Effector memory CD4-positive, alpha-beta T cell (primary cell): ENCODE measurements around the gene MRPL53.

Experiments
- DNase-seq, 3 donors: peaks; one replicate each; pipeline ENCODE4 v3.0.0-alpha.2; 2020
- H3K27ac ChIP-seq: 2 replicates; pipeline ENCODE4 v1.7.0; 2013; ENCODE audit warnings: mild to moderate bottlenecking, low read length, moderate library complexity; ENCODE audit not compliant: insufficient read depth, poor library complexity, severe bottlenecking
- H3K27me3 ChIP-seq: replicated peaks from 2 replicates; pipeline ENCODE4 v1.7.0; 2013; ENCODE audit warnings: mild to moderate bottlenecking, low read length; ENCODE audit not compliant: insufficient read depth, control insufficient read depth, poor library complexity, severe bottlenecking
- H3K36me3 ChIP-seq: 2 replicates; pipeline ENCODE4 v1.7.0; 2013; ENCODE audit warnings: mild to moderate bottlenecking, low read length, moderate library complexity; ENCODE audit not compliant: control insufficient read depth, insufficient read depth
- H3K4me1 ChIP-seq: 2 replicates; pipeline ENCODE4 v1.7.0; 2013; ENCODE audit warnings: low read length, mild to moderate bottlenecking; ENCODE audit not compliant: control insufficient read depth, insufficient read depth, poor library complexity, severe bottlenecking
- H3K4me3 ChIP-seq: 2 replicates; pipeline ENCODE4 v1.7.0; 2013; ENCODE audit warnings: low read length, low read depth, mild to moderate bottlenecking; ENCODE audit not compliant: insufficient read depth, poor library complexity, severe bottlenecking
- H3K9me3 ChIP-seq: 2 replicates; pipeline ENCODE4 v1.7.0; 2013; ENCODE audit warnings: mild to moderate bottlenecking, low read length, moderate library complexity; ENCODE audit not compliant: control insufficient read depth

The MRPL53 gene

DNA sequence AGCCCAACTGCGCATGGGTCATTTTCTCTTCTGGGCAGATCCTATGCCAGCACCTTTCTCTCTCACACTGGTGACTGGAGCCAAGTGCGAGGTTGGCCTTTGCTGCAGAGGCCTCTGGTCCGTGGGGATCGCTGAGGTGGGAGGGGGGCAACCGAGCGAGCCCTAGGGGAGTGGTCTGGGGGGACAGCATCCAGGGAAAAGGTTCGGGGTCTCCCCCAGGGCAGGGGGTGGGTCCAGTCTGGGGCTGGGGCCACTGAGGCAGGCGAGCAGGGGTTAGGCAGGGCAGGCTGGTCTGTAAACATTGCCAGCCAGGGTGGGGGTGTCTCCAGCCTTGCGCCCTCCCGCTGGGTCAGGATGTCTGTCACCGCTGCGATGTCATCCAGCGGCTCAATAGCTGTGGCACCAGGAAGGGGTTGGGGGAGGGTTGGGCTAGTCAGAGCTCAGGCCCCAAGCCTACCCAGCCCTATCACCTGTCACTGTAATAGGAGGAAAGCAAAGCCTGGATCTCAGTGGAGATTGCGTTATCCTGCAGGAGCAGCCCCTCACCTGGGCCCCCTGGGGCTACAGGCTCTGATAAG, 46.2 kb downstream of the MRPL53 start:
- peaks cover 10% of the 10 kb centered on the region for H3K36me3 ChIP-seq
- H3K27ac ChIP-seq, result no peak overlapping the region
- H3K27me3 ChIP-seq, result no peaks in the 10 kb centered on the region
- no peaks in the 10 kb centered on the region for H3K9me3 ChIP-seq
- H3K4me3 ChIP-seq, result no peak overlapping the region
- H3K4me1 ChIP-seq, result peaks cover 10% of the 10 kb centered on the region
- no peak for DNase-seq

DNA sequence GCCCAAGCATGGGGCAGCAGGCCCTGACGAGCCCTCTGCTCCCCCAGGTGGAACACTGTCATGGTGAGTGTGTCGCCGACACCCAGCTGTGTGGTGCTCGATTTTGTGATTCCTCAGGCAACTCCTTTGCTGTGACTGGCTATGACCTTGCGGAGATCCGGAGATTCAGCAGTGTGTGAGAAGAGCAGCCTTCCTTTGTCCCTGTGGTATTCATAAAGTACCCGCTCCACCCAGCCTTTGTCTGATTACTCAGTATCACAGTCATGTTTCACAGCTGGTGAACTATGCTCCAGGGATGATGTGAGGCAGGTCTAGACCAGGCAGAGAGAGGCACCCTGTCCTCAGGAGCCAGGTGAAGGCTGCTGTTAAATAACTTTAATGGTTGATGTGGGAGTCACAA, 47.0 kb downstream of the MRPL53 start:
- Histone ChIP-seq H3K4me1 (peaks cover 12% of the 10 kb centered on the region), H3K4me3 (no peak overlapping the region), H3K9me3 (no peaks in the 10 kb centered on the region), H3K36me3 (peaks cover 10% of the 10 kb centered on the region), H3K27me3 (no peaks in the 10 kb centered on the region), H3K27ac (no peak overlapping the region)
- no peak for DNase-seq

GRCh38 chr2:74424995-74425406, 47.5 kb downstream of the MRPL53 start:
- no peaks in the 10 kb centered on the region for H3K27me3 ChIP-seq
- no peaks in the 10 kb centered on the region for H3K9me3 ChIP-seq
- DNase-seq, result no peak
- H3K27ac ChIP-seq, result no peak overlapping the region
- H3K36me3 ChIP-seq, result peaks cover 10% of the 10 kb centered on the region
- H3K4me1 ChIP-seq, result peaks cover 12% of the 10 kb centered on the region
- no peak overlapping the region for H3K4me3 ChIP-seq

DNA sequence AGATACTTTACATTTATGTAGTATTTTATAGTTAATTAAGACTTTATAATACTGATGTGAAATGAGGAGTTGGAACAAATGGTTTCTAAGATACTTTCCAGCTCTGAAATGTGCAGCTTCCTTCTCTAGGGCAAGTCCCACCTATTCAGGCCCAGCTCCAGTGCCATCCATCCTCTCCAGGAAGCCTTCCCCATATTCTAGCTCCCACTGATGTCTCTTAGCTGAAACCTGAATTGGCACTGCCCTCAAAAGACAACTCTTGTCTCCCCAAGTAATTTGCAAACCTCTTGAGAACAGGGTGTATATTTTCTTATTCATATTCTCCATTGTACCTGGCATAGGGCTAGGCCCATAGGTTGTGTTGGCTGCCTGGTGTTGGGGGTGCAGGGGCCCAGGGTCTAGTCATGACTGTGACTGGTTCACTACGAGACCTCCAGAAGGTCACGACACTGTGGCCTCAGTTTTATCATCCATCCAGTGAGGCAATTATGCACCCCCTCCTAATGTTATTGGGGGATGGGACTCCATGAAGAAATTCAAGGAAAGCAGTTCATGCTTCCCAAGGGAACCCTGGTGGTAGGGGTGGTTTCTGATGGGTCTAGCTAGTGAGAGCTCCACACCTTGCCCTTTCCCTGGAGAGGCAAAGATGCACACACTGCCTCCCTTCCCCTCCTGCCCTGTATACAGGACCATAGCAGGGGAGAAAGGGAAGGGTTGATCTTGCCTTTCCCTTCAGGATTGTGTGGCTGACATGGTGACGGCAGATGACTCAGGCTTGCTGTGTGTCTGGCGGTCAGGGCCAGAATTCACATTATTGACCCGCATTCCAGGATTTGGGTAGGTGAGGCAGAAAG, 48.1 kb downstream of the MRPL53 start:
- Histone ChIP-seq H3K36me3 (peaks cover 10% of the 10 kb centered on the region), H3K9me3 (no peaks in the 10 kb centered on the region), H3K4me1 (peaks cover 12% of the 10 kb centered on the region), H3K27ac (no peak overlapping the region), H3K27me3 (no peaks in the 10 kb centered on the region), H3K4me3 (no peak overlapping the region)
- DNase-seq, result no peak

- Histone ChIP-seq H3K36me3 (peaks cover 10% of the 10 kb centered on the region), H3K27ac (no peak overlapping the region), H3K9me3 (no peaks in the 10 kb centered on the region), H3K4me3 (no peak overlapping the region), H3K27me3 (no peaks in the 10 kb centered on the region), H3K4me1 (peaks cover 12% of the 10 kb centered on the region)
- no peak for DNase-seq
Measured at GRCh38 chr2:74423231-74424095, 49.0 kb downstream of the MRPL53 start.
